OCI-LY1 (cell line): ENCODE measurements around the gene CDH23.

ENCODE experiments used
- EZH2 ChIP-seq: fragments of 200-600 bp; sonication (generic), shearing (Covaris generic); IDR thresholded peaks from 2 replicates; pipeline ENCODE4 v1.8.0; 2017; ENCODE audit warnings: borderline replicate concordance, mixed run types, mild to moderate bottlenecking, antibody characterized with exemption, low read length, moderate library complexity, mixed read lengths
- TF ChIP-seq, protein P1 (sequence below): fragments of 200-600 bp; sonication (generic), shearing (Covaris generic); IDR thresholded peaks from 2 replicates; pipeline ENCODE4 v1.5.1; 2017; ENCODE audit warnings: mild to moderate bottlenecking, antibody characterized with exemption, low read length, moderate library complexity, mixed read lengths

DNA sequence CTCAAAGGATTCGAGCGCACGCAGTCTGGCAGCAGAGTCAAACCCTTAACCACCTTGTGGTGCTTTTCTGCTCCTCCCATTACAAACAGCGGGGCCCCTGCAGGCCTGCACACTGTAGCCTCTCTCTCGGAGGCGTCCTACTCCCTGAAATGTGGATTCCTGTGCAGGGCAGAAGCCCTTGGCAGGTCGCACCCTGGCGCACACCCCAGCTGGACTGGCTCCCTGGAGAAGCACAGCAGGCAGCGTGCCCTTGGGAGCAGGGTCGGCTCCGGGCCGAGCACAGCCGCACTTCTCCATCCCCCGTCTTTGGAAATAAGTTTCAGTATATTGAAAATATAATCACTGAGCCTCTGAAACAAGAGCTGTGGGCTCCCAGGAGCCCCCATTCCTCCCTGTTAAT is 178.7 kb downstream of the CDH23 start:
- TF ChIP-seq, protein P1, sequence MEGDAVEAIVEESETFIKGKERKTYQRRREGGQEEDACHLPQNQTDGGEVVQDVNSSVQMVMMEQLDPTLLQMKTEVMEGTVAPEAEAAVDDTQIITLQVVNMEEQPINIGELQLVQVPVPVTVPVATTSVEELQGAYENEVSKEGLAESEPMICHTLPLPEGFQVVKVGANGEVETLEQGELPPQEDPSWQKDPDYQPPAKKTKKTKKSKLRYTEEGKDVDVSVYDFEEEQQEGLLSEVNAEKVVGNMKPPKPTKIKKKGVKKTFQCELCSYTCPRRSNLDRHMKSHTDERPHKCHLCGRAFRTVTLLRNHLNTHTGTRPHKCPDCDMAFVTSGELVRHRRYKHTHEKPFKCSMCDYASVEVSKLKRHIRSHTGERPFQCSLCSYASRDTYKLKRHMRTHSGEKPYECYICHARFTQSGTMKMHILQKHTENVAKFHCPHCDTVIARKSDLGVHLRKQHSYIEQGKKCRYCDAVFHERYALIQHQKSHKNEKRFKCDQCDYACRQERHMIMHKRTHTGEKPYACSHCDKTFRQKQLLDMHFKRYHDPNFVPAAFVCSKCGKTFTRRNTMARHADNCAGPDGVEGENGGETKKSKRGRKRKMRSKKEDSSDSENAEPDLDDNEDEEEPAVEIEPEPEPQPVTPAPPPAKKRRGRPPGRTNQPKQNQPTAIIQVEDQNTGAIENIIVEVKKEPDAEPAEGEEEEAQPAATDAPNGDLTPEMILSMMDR = no peak
- TF ChIP-seq EZH2 = no peak
